Measurements from ENCODE around the gene MGA. TPM values are rescaled to one million over a fixed set of nuclear protein-coding genes. Genes with fewer than 3 reads are reported as not detected.

The MGA gene
- total and polyA plus RNA-seq, 2 of the 8 experiments (the other 6 are each of a cell fraction or from before 2014, with no cell fraction given) = 7.6 to 53.2 TPM

DNA sequence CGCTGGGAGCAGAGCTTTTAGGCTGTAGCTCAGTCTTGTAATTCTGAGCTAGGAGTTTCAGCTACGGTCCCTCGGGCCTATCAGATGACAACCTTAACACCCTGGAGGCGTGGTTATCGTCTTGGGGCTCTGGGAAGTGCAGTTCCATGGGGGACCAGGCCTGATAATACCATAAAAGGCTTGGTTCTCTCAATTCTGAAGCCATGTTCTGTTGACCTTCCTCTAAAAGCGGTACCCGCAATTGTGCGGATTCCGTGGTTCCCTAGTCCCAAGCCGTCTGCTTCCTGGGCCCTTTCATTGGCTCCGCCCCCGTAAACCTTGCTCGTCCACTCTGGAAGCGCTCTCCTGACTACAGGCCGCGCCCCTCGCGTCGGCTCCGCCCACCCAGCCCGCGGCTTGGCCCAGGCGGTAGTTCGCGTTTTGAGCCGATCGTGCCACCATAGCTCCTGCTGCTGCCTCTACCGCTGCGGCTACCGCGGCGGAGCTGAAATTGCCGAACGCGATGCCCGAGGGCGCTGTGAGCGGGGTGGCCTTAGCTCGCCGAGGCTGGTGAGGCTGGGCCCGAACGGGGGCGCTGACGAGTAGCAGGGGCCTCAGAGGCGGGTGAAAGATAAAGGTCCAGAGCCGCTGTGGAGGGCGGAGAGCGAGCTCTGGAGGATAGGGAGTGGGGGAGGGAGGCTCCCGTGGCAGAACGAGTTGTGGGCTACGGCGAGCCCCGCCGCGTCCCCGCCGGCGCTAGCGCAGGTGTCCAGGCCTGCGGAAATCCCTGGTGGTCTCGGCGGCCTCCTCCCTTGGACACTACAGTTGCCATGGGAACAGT, 114.1 kb downstream of the MGA start, which contains the start of gene MAPKBP1 (continued):
- TF ChIP-seq, protein P1, sequence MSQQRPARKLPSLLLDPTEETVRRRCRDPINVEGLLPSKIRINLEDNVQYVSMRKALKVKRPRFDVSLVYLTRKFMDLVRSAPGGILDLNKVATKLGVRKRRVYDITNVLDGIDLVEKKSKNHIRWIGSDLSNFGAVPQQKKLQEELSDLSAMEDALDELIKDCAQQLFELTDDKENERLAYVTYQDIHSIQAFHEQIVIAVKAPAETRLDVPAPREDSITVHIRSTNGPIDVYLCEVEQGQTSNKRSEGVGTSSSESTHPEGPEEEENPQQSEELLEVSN (IDR thresholded peaks at IDR 0.05) = no peak; the same call in 1 of the 2 replicates
- TF ChIP-seq KDM1A (IDR thresholded peaks at IDR 0.05; ENCODE audit: borderline replicate concordance, low read length) (no peak), HDAC2 (IDR thresholded peaks at IDR 0.05; ENCODE audit: borderline replicate concordance in 1 of 2, low read depth in 2 of 2, low read length in 2 of 2) (no peak; a peak in 1 of 4 replicates), EP300 (IDR thresholded peaks at IDR 0.05; ENCODE audit: borderline replicate concordance in 1 of 2, low read depth in 2 of 2, low read length in 2 of 2) (peak in 1 of 2 experiments; percentile 42; a peak in 1 of 3 replicates), EZH2 (IDR thresholded peaks at IDR 0.05; ENCODE audit: low read depth, low read length, severe bottlenecking) (no peak), SP2 (IDR thresholded peaks at IDR 0.05; ENCODE audit: low read length) (no peak), JUND (IDR thresholded peaks at IDR 0.05; ENCODE audit: low read length) (no peak)
- TF ChIP-seq, protein P2, sequence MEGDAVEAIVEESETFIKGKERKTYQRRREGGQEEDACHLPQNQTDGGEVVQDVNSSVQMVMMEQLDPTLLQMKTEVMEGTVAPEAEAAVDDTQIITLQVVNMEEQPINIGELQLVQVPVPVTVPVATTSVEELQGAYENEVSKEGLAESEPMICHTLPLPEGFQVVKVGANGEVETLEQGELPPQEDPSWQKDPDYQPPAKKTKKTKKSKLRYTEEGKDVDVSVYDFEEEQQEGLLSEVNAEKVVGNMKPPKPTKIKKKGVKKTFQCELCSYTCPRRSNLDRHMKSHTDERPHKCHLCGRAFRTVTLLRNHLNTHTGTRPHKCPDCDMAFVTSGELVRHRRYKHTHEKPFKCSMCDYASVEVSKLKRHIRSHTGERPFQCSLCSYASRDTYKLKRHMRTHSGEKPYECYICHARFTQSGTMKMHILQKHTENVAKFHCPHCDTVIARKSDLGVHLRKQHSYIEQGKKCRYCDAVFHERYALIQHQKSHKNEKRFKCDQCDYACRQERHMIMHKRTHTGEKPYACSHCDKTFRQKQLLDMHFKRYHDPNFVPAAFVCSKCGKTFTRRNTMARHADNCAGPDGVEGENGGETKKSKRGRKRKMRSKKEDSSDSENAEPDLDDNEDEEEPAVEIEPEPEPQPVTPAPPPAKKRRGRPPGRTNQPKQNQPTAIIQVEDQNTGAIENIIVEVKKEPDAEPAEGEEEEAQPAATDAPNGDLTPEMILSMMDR (IDR thresholded peaks at IDR 0.05; ENCODE audit: control extremely low read depth in 1 of 3, insufficient read depth in 1 of 3, low read depth in 1 of 3, low read length in 3 of 3) = peak; percentile 84 to 98 (median 87)

Measured in H1 (cell line).